ENCODE measurements around the gene MT1E.
"Not testable (repeated sequence)": the region's sequence is repeated elsewhere in the genome, so short reads cannot be mapped to it uniquely, and the experiment has no call there.

The MT1E gene

GRCh38 chr16:56664506-56664905, 38.9 kb downstream of the MT1E start:
- Histone ChIP-seq H3K9me3 (ENCODE audit: control insufficient read depth, insufficient read depth, low read depth, low read length) (no peaks in the 10 kb centered on the region), H3K4me3 (ENCODE audit: low read depth, low read length) (no peak overlapping the region), H3K36me3 (ENCODE audit: control insufficient read depth in 2 of 2, insufficient read depth in 1 of 2, low read length in 2 of 2) (no peaks in the 10 kb centered on the region), H3K4me1 (ENCODE audit: control insufficient read depth, insufficient read depth, low read length) (no peaks in the 10 kb centered on the region; the same call in 1 of the 2 replicates), H3K27ac (ENCODE audit: extremely low read depth, low read depth, low read length) (no peak overlapping the region)
- POLR2A ChIA-PET, result no interaction called here
- TF ChIP-seq SCRT2 (tag by site-specific recombination; IDR thresholded peaks at IDR 0.05) (peak; percentile 81), ATF2 (tag by site-specific recombination; IDR thresholded peaks at IDR 0.05; ENCODE audit: low read depth) (no peak), SCRT1 (tag by site-specific recombination; IDR thresholded peaks at IDR 0.05; ENCODE audit: borderline replicate concordance) (0 out of 2 replicates have a peak, but pooled peaks have one; percentile 32), ZNF140 (tag by site-specific recombination; IDR thresholded peaks at IDR 0.05) (no peak), ZBTB17 (tag by site-specific recombination; IDR thresholded peaks at IDR 0.05) (no peak), KLF9 (tag by site-specific recombination; IDR thresholded peaks at IDR 0.05; ENCODE audit: low read depth) (no peak)
- CTCF ChIA-PET, result no interaction called here

- H3K36me3 ChIP-seq (ENCODE audit: control insufficient read depth in 2 of 2, insufficient read depth in 1 of 2, low read length in 2 of 2); H3K4me1 ChIP-seq (ENCODE audit: control insufficient read depth, insufficient read depth, low read length); CTCF ChIA-PET; H3K4me3 ChIP-seq (ENCODE audit: low read depth, low read length); POLR2A ChIA-PET; H3K27ac ChIP-seq (ENCODE audit: extremely low read depth, low read depth, low read length); H3K9me3 ChIP-seq (ENCODE audit: control insufficient read depth, insufficient read depth, low read depth, low read length): not testable (repeated sequence)
- TF ChIP-seq ZFHX2 (tag by site-specific recombination; conservative IDR thresholded peaks at IDR 0.05), result peak; percentile 78
- TF ChIP-seq EGR2 (tag by site-specific recombination; IDR thresholded peaks at IDR 0.05; ENCODE audit: low read depth), result peak; percentile 91
- TF ChIP-seq SCRT2 (tag by site-specific recombination; IDR thresholded peaks at IDR 0.05), result peak; percentile 80
Observed at GRCh38 chr16:56665286-56666261, 40.0 kb downstream of the MT1E start.

GRCh38 chr16:56667581-56668571, 42.3 kb downstream of the MT1E start, which contains the start of gene MT1G:
Gene MT1G, minus strand, starts transcription at chr16:56668065. Its CDS starts 72 bp downstream, at chr16:56667993.
- no peak within 1 kb of the TSS for H3K4me3 ChIP-seq (ENCODE audit: low read depth, low read length)
- H3K4me1 ChIP-seq (ENCODE audit: control insufficient read depth, insufficient read depth, low read length), result no peaks in the 10 kb centered on the region
- H3K27ac ChIP-seq (ENCODE audit: extremely low read depth, low read depth, low read length), result no peak within 1 kb of the TSS
- no peak for TF ChIP-seq ZNF560 (tag by site-specific recombination; IDR thresholded peaks at IDR 0.05; ENCODE audit: borderline replicate concordance)
- TF ChIP-seq ZNF777 (tag by site-specific recombination; IDR thresholded peaks at IDR 0.05; ENCODE audit: borderline replicate concordance), result no peak
- CTCF ChIA-PET, result interaction anchor here (1.0 kb wide), 1 partner anchor 91 kb away, joined by 3 read pairs; no protein-coding TSS in a partner anchor
- no peaks in the 10 kb centered on the region for H3K36me3 ChIP-seq (ENCODE audit: control insufficient read depth in 2 of 2, insufficient read depth in 1 of 2, low read length in 2 of 2)
- H3K9me3 ChIP-seq (ENCODE audit: control insufficient read depth, insufficient read depth, low read depth, low read length), result no peaks in the 10 kb centered on the region
- POLR2A ChIA-PET, result no interaction called here

- Histone ChIP-seq H3K4me1 (ENCODE audit: control insufficient read depth, insufficient read depth, low read length) (no peaks in the 10 kb centered on the region), H3K4me3 (ENCODE audit: low read depth, low read length) (no peak within 1 kb of the TSS), H3K9me3 (ENCODE audit: control insufficient read depth, insufficient read depth, low read depth, low read length) (no peaks in the 10 kb centered on the region), H3K27ac (ENCODE audit: extremely low read depth, low read depth, low read length) (no peak within 1 kb of the TSS), H3K36me3 (ENCODE audit: control insufficient read depth in 2 of 2, insufficient read depth in 1 of 2, low read length in 2 of 2) (no peaks in the 10 kb centered on the region)
- POLR2A ChIA-PET, result no interaction called here
- TF ChIP-seq ZFP41 (tag by site-specific recombination; IDR thresholded peaks at IDR 0.05; ENCODE audit: borderline replicate concordance) (no peak), SCRT2 (tag by site-specific recombination; IDR thresholded peaks at IDR 0.05) (peak; percentile 49; the same call in 1 of the 2 replicates)
- CTCF ChIA-PET, result interaction anchor here (1.0 kb wide), 1 partner anchor 92 kb away, joined by 3 read pairs; no protein-coding TSS in a partner anchor
Observed at GRCh38 chr16:56669005-56669839, 43.6 kb downstream of the MT1E start, which contains the start of gene MT1H. Gene MT1H, plus strand, starts transcription at chr16:56669814. Its CDS starts 71 bp downstream, at chr16:56669885.

Measured in HEK293 (cell line).